Right lobe of liver (tissue), 4 donors: Measurements from ENCODE around the gene CXCR1.

Source experiments
- CTCF ChIP-seq, 4 donors: fragments of 200-600 bp in 3 of 4; fragments of 450-650 bp in 1 of 4; IDR thresholded peaks; one replicate each; pipeline versions ENCODE4 v1.5.1 to v1.8.0; 2016 to 2022; ENCODE audit warnings: antibody characterized with exemption in 4 of 4, mild to moderate bottlenecking in 2 of 4
- POLR2A ChIP-seq: fragments of 450-650 bp; IDR thresholded peaks from one replicate; pipeline ENCODE4 v1.6.1; 2017; ENCODE audit warnings: antibody characterized with exemption, mild to moderate bottlenecking
- donor health status: DM: no; HTN: no; CAD: no.
- donor health status: DM: no; HTN: no; CAD: no.
- donor health status: DM: no; HTN: yes; CAD: no.

GRCh38 chr2:218125626-218126080, 41.1 kb downstream of the CXCR1 start, which contains the start of gene CXCR2:
- TF ChIP-seq CTCF (IDR thresholded peaks at IDR 0.05) (no peak), POLR2A (no peak)
